Stimulated activated effector memory CD8-positive, alpha-beta T cell treated with anti-CD3 and anti-CD28 coated beads, Interleukin-12 subunit alpha, Interleukin-12 subunit beta, amount 100 ng/mL, for 72 hours (primary cell): ENCODE results near the gene SH2D1B.

Source experiments
- ATAC-seq: fragments of 150-1000 bp; cut with Tn5 transposase; 2 replicates; pipeline ENCODE4 v1.10.0; 2021
- DNase-seq, 2 donors: peaks; one replicate each; pipeline ENCODE4 v3.0.0; 2021 to 2022; ENCODE audit warnings: low spot score in 2 of 2
- H3K27ac Mint-ChIP-seq: one replicate; pipeline ENCODE4 v1.8.0; 2022; ENCODE audit warnings: mild to moderate bottlenecking, mixed read lengths
- H3K36me3 Mint-ChIP-seq: one replicate; pipeline ENCODE4 v1.8.0; 2022; ENCODE audit warnings: mild to moderate bottlenecking, mixed read lengths
- H3K4me1 Mint-ChIP-seq: one replicate; pipeline ENCODE4 v1.8.0; 2022; ENCODE audit warnings: mixed read lengths
- H3K4me3 Mint-ChIP-seq: one replicate; pipeline ENCODE4 v1.8.0; 2022; ENCODE audit warnings: mild to moderate bottlenecking, mixed read lengths
- H3K9me3 Mint-ChIP-seq: one replicate; pipeline ENCODE4 v1.8.0; 2022; ENCODE audit warnings: mixed read lengths

Gene SH2D1B

DNA sequence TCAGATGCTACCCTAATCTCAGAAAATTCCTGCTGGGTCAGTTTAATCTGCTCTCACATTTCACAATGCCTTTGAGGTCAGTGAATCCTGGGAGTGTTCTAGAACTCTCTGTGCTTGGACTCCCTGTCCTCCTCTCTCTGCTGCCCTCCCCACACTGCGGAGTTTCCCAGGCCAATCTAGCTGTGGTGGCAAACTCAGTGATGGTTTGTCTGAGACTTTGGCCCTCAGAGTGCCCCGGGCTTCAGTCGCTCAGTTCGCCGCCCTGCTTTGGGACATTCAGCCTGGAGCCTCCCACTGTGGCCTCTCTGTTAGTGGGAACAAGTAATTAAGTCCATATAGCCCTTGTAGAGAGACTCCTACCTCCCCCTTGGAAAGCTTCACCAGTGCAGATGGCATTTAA is 23.3 kb downstream of the SH2D1B start:
- Mint-ChIP-seq H3K36me3 (no peaks in the 10 kb centered on the region), H3K4me1 (no peaks in the 10 kb centered on the region), H3K27ac (no peak overlapping the region), H3K4me3 (no peak overlapping the region), H3K9me3 (no peaks in the 10 kb centered on the region)
- ATAC-seq (no peak), DNase-seq (no peak)

DNA sequence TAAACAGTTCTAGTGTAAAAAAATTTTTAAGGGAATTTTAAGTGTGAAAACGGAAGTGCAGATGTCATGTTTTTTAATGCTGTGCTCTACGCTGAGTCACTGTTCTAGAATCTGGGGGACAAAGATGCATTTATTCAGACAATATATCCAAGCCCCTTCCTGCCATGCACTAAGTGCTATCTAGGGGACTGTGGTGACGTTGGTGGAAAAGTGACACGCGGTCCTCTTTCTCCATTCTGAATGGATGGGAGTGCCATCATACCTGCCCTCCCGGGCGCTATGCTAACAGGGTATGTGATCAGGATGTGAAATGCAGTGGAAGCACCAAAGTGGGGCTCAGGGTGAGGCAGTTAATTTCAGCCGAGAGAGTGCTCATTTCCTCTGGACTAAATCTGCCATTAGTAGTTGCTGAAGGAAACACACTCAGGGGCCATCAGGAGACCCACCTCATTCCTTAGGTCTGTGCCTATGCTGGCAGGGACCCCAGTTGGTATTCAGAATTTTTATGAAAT is 23.8 kb downstream of the SH2D1B start:
- H3K27ac Mint-ChIP-seq: no peak overlapping the region
- H3K4me3 Mint-ChIP-seq: no peak overlapping the region
- no peaks in the 10 kb centered on the region for H3K9me3 Mint-ChIP-seq
- no peaks in the 10 kb centered on the region for H3K36me3 Mint-ChIP-seq
- DNase-seq (no peak), ATAC-seq (no peak)
- H3K4me1 Mint-ChIP-seq: no peaks in the 10 kb centered on the region

DNA sequence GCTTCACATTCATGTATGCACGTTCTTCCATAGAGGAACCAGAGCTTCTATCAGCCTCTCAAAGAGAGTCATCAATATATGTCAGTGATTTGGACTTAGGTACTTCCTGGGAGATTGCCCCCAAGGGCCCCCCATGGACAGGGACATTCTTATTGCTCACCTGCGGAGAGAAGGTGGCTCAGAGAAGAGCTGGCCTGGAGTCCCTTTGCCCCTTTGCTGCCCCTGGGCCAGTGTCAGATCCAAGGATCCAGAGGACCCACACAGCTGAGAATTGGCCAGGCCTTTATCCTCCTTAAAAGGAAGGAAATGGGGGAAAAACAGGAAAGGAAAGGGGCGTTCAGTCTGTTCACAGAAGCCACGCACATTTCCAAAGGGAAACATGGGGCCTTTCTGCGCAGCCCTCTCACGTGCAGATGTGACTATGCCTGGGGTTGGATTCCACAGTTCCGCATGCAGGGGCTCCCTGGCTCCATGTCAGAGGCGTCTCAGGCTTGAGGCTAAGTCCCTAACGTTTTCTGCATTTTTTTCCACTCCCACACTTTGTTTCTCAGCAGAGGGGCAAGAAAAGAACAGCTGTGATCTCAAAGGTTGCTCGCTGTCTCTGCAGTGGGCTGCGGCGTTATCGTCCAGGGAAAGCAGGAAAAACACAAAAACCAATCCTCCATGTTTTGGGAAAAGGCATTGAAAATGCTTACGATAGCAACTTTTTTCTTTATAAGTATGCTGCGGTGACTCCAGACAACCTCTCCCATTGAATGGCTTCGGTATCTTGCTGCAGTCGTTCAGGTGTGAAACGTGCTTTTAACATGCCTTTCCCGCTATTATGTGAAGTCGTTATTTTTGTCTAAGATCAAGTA is 24.5 kb downstream of the SH2D1B start:
- Mint-ChIP-seq H3K4me3 (no peak overlapping the region), H3K36me3 (no peaks in the 10 kb centered on the region), H3K9me3 (no peaks in the 10 kb centered on the region), H3K27ac (no peak overlapping the region), H3K4me1 (no peaks in the 10 kb centered on the region)
- DNase-seq: no peak
- ATAC-seq: no peak

DNA sequence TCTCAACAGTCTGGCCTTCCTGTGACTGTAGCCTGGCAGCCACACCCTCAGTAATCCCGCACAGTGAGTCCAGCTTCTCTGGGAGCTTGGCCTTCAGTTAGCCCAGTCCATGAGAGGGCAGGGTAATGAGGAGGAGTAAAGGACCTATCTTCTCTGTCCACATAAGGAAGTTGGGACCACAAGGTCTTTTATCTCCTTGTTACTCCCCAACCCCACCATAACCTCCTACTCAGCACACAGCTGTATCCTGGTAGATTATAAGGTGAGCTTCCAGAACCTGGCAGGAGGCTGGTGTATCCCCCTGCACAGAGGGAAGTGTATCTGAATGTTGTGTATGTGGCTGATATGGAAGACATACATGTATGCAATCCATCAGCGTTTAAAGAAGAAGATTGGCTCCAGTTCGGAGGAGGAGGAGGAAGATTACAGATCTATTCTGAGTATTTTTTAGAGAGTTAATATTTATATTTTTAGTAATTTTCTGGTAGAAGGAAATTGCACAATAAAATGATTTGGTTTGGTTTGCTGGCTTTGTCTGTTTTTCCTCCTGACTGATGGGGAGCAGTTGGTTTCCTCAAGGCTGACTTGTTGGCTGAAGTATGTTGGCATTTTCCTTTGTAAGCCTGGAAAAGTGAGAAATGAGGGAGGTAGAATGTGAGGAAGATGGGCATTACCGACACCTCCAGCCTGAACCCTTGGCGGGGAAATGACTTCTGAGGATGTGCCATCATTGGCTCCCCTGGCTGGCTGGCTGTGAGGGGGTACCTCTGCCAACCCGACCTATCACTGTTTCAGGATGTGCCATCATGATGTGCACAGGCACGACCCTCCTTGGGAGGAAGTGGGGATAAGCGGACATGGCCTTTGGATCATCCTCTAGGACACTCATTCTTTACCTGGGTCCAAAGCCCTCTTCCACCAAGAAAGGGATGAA is 25.4 kb downstream of the SH2D1B start:
- H3K9me3 Mint-ChIP-seq: no peaks in the 10 kb centered on the region
- no peak overlapping the region for H3K27ac Mint-ChIP-seq
- no peaks in the 10 kb centered on the region for H3K4me1 Mint-ChIP-seq
- ATAC-seq (no peak), DNase-seq (no peak)
- no peaks in the 10 kb centered on the region for H3K36me3 Mint-ChIP-seq
- no peak overlapping the region for H3K4me3 Mint-ChIP-seq

DNA sequence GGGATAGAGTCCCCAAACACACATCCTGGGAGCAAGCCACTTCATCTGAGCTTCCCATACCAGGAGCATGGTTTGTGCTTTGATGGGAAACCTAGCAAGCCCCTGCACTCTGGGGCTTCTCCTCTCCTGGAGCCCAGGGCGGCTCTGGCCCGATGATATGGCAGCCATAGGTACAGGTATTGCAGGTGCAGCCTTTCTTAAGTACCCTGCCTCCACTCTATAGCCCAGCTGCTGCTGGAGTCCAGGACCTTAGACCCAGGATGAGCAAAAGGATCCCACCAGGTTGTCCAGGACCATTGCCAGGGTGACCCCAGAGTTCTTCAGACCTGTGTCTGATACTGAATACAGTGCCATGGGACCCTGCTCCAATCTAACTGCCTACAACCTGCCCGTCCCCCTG is 26.2 kb downstream of the SH2D1B start:
- Mint-ChIP-seq H3K36me3 (no peaks in the 10 kb centered on the region), H3K9me3 (no peaks in the 10 kb centered on the region), H3K4me1 (no peaks in the 10 kb centered on the region), H3K27ac (no peak overlapping the region), H3K4me3 (no peak overlapping the region)
- DNase-seq: no peak
- ATAC-seq: no peak

DNA sequence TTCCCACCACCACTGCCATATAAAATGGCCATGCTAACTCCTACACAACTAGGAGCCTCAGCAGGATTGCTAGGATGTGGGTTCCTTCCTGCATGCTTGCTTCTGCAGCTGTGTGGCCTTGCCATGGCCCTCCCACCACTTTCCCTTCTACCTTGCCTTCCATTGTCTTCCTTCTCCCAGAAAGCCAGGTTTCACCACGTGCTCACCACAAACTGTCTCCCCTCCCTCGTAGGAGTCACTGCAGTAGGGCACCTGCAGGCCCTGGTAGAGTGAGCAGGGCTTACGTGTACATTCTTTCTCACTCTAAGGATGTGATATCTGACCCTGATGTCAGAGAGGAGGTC is 26.7 kb downstream of the SH2D1B start:
- Mint-ChIP-seq H3K4me1 (no peaks in the 10 kb centered on the region), H3K27ac (no peak overlapping the region), H3K36me3 (no peaks in the 10 kb centered on the region), H3K9me3 (no peaks in the 10 kb centered on the region), H3K4me3 (no peak overlapping the region)
- no peak for ATAC-seq
- DNase-seq: no peak

DNA sequence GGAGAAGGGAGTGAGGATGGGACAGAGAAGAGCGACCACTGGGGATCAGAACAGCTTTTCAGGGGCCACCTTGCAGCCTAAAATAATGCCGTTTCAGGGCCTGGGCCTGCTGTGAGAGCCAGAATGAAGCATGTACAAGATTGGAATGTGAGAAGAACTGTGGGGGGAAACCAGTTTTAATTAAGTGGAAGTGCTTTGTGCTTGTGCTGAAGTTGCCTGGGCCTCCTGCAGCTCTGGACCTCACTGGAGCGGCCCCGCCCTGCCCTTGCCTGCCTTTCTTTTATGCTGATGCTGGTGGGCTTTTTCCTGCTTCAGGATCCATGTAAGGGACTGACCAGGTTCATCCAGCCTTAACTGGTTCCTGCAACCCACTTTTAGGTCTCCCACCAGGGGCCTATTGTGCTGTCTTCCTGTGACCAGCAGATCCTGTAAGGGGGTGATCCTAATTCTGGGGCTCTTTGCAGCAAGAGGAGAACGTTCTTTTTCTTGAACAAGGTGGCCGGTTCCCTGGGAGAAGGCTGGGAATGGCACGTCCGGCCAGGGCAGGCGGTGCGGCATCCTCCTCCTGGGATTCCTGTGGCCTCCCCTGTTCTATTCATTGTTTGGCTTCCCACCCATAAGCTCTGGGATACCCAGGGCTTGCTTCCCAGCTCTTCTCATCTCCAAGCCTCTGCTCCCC is 27.2 kb downstream of the SH2D1B start:
- Mint-ChIP-seq H3K9me3 (no peaks in the 10 kb centered on the region), H3K36me3 (no peaks in the 10 kb centered on the region), H3K27ac (no peak overlapping the region), H3K4me1 (no peaks in the 10 kb centered on the region), H3K4me3 (no peak overlapping the region)
- DNase-seq: no peak
- ATAC-seq: no peak

DNA sequence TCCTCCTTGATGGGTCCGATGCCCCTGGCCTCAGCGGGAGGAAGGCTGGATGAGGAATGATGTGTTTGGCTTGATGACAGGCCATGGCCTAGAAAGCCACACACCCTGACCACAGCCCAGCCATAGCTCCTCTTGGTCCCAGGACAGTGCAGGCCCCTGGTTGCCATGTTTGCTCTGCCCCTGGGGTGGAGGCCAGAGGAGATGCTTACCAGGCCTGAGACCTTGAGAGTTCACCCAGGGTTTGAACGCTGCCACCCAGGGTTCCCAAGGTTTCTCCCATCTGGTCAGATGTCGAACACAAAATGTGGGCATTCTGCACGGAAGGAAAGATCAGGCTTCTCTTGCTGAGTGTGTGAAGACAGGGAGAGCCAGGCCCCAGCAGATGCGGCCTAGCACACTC is 27.8 kb downstream of the SH2D1B start:
- no peak overlapping the region for H3K27ac Mint-ChIP-seq
- DNase-seq: no peak
- no peaks in the 10 kb centered on the region for H3K4me1 Mint-ChIP-seq
- H3K36me3 Mint-ChIP-seq: no peaks in the 10 kb centered on the region
- no peak overlapping the region for H3K4me3 Mint-ChIP-seq
- ATAC-seq: no peak
- H3K9me3 Mint-ChIP-seq: no peaks in the 10 kb centered on the region

DNA sequence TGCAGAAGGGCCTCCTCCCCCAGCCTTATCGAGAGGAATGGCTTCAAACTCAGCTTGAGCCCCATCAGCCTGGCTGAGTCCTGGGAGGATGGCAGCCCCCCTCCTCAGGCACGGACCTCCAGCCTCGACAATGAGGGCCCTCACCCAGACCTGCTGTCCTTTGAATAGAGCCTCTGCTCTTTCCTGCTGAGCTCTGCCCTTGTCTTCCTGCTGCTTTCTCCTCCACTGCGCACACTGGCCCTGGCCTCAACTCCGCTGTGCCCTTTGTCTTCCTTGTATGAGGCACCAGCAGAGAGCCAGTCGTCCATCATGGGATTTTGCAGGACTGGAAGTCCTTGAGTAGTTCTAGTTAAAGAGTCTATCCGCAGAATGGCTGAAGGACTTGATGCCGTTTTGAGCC is 28.4 kb downstream of the SH2D1B start:
- Mint-ChIP-seq H3K36me3 (no peaks in the 10 kb centered on the region), H3K4me3 (no peak overlapping the region), H3K4me1 (no peaks in the 10 kb centered on the region), H3K27ac (no peak overlapping the region), H3K9me3 (no peaks in the 10 kb centered on the region)
- DNase-seq: no peak
- no peak for ATAC-seq

DNA sequence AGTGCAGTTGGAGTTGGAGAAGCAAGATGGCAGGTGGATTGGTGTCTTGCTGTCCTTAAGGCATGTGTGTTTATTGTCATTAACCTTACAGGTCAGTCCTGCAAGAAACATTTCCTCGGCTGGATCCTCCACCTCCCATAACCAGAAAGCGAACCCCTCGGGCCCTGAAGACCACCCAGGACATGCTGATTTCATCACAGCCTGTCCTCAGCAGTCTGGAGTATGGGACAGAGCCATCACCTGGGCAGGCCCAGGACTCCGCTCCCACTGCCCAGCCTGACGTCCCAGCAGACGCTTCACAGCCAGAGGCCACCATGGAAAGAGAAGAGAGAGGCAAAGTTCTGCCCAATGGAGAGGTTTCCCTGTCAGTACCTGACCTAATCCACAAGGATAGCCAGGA is 28.8 kb downstream of the SH2D1B start:
- H3K4me3 Mint-ChIP-seq: no peak overlapping the region
- DNase-seq (no peak), ATAC-seq (no peak)
- H3K27ac Mint-ChIP-seq: no peak overlapping the region
- no peaks in the 10 kb centered on the region for H3K36me3 Mint-ChIP-seq
- H3K9me3 Mint-ChIP-seq: no peaks in the 10 kb centered on the region
- H3K4me1 Mint-ChIP-seq: no peaks in the 10 kb centered on the region

DNA sequence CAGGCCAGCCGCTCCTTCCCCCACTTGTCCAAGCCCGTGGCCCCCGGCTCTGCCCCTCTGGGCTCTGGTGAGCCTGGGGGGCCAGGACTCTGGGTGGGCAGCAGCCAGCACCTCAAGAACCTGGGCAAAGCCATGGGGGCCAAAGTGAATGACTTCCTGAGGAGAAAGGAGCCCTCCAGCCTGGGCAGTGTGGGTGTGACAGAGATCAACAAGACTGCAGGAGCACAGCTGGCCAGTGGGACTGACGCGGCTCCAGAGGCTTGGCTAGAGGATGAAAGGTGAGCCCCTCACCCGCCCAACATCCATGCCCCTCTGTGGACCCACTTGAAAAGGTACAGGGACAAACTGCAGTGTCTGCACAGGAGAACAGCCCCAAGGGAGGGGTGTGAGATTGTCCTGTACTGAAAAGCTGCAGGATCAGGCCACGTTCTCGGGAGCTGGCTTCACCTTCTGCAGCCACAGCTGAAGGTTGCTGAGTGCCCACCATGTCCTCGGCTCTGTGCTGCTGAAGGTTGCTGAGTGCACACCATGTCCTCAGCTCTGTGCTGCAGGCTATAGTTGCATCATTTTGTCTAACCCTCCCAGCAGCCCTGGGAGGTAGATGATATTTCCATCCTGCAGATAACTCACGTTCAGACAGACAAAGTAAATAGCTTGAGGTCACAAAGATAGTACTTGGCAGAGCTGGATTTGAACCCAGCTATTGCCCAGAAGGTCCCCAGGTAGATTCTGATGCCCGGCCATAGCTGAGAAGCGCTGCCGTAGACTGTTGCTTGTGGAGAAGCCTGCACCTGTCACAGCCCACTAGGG is 29.8 kb downstream of the SH2D1B start:
- no peaks in the 10 kb centered on the region for H3K9me3 Mint-ChIP-seq
- ATAC-seq: no peak
- no peak overlapping the region for H3K27ac Mint-ChIP-seq
- no peak for DNase-seq
- H3K36me3 Mint-ChIP-seq: no peaks in the 10 kb centered on the region
- H3K4me1 Mint-ChIP-seq: no peaks in the 10 kb centered on the region
- no peak overlapping the region for H3K4me3 Mint-ChIP-seq

DNA sequence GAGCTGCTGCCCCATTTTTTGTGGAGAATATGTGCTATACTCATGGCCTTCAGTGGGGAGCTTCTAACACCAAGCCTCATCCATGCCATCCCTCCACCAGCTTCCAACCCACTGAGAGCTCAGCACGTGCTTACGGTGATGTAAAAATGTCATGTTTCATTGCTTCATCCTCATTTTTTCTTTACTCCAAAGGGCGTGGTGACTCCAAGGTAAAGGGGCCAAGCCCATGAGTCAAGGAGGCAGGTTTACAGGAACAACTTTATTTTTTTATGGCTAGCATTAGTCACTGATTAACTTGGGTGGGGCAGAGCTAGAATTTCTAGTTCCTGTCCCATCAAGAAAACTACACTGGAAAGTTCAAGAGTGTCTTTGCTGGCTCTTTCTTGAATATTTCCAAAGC is 30.6 kb downstream of the SH2D1B start, which contains the start of gene C1orf226:
C1orf226 (plus strand) TSS at position 346 of the 400 bp plus-strand sequence. CDS start 174 bp downstream, outside the sequence.
- DNase-seq: no peak
- no peak for ATAC-seq
- Mint-ChIP-seq H3K36me3 (no peaks in the 10 kb centered on the region), H3K9me3 (no peaks in the 10 kb centered on the region), H3K27ac (no peak within 1 kb of the TSS), H3K4me3 (no peak within 1 kb of the TSS), H3K4me1 (no peaks in the 10 kb centered on the region)

DNA sequence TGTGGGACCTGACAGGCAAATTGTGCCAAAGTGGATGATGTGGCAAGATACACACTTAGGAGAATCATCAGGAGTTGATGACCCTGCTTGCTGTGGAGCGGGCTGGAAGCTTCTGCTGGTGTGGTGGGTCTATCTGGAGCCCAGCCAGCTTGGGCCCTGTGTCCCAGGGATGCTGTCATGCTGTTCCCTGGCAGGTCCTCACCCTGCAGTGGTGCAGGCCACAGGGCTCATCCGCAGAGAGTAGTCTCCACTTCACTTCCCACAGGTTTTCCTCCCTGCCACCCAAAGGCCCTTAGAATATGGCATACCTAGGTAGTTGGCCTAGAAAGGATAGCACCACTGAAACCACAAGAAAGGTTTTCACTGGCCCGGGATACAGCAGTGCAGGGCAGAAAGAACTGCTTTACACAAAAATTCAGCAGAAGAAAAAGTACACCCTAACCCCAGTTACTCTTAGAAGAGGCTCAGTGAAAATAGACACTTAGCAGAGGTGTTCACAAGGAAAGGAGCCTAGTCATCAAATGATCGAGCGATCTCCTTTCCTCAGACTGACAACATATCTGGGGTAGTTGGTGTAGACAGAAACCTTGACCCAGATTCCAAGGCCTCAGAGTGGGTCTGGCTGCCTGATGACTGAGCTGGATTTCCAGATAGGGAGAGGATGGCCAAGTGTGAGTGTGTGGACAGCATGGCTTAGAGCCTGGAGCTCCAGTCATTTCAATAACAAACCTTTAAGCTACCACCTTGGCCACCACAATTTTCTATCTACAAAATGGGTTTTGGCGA is 31.7 kb downstream of the SH2D1B start:
- DNase-seq (no peak), ATAC-seq (no peak)
- Mint-ChIP-seq H3K9me3 (no peaks in the 10 kb centered on the region), H3K27ac (no peak overlapping the region), H3K4me1 (no peaks in the 10 kb centered on the region), H3K36me3 (no peaks in the 10 kb centered on the region), H3K4me3 (no peak overlapping the region)

DNA sequence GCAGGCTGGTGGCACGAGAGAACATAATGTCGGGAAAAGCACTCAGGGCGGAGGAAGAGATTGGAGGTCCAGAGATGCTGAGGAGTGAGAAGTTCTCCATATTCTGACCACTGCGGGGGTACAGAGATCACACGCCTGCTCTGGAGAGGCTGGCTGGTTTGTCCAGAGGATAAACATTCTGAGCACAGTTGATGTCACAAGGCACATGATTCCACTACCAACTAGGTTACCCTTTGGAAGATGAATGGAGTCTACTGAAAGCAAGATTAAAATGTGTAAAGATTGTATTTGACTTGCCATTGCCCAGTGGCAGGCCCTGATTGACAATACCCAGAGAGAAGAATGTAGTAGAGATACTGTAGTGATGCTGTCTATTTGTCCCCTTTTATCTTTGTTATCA is 35.2 kb downstream of the SH2D1B start, which contains the start of gene SPATA46:
SPATA46 (minus strand) TSS at position 164 of the 400 bp plus-strand sequence; CDS start at position 100, 64 bp downstream.
- no peaks in the 10 kb centered on the region for H3K9me3 Mint-ChIP-seq
- H3K4me3 Mint-ChIP-seq: no peak within 1 kb of the TSS
- ATAC-seq (no peak), DNase-seq (no peak)
- H3K27ac Mint-ChIP-seq: no peak within 1 kb of the TSS
- H3K4me1 Mint-ChIP-seq: peaks cover 8% of the 10 kb centered on the region
- no peaks in the 10 kb centered on the region for H3K36me3 Mint-ChIP-seq
